Activated CD4-positive, alpha-beta T cell treated with anti-CD3 and anti-CD28 coated beads, Interleukin-2, amount 10 ng/mL, durations not matched to agents 7 days and 5 days (primary cell): ENCODE measurements around the gene INO80D. TPM values are rescaled to one million over a fixed set of nuclear protein-coding genes. Genes with fewer than 3 reads are reported as not detected.

Source experiments
- CTCF ChIA-PET: fragments of 350-600 bp; sonication (Branson Sonifier 250); formaldehyde crosslinking; loops from one replicate; lab custom pipeline; 2021; ENCODE audit warnings: antibody characterized with exemption; lab: Charles Lee
- POLR2A ChIA-PET: fragments of 350-600 bp; sonication (Branson Sonifier 250); formaldehyde crosslinking; loops from one replicate; lab custom pipeline; 2021; ENCODE audit warnings: antibody characterized with exemption; lab: Charles Lee
- DNase-seq: peaks from one replicate; pipeline ENCODE4 v3.0.0-alpha.2; 2020
- H3K27ac Mint-ChIP-seq: one replicate; pipeline ENCODE4 v1.8.0; 2021; ENCODE audit warnings: mild to moderate bottlenecking, moderate library complexity, mixed read lengths
- H3K27me3 Mint-ChIP-seq: one replicate; pipeline ENCODE4 v1.8.0; 2021; ENCODE audit warnings: mixed read lengths
- H3K36me3 Mint-ChIP-seq: one replicate; pipeline ENCODE4 v1.8.0; 2021; ENCODE audit warnings: low read depth, mixed read lengths
- H3K4me1 Mint-ChIP-seq: one replicate; pipeline ENCODE4 v1.8.0; 2021; ENCODE audit warnings: mixed read lengths
- H3K4me3 Mint-ChIP-seq: one replicate; pipeline ENCODE4 v1.8.0; 2021; ENCODE audit warnings: mild to moderate bottlenecking, moderate library complexity, mixed read lengths
- H3K9me3 Mint-ChIP-seq: one replicate; pipeline ENCODE4 v1.8.0; 2021; ENCODE audit warnings: mixed read lengths
- total RNA-seq, 2 experiments: library from RNA; stranded (reverse); gene quantifications; one replicate each; pipeline ENCODE4 v1.2.3, GENCODE V29; 2021

Gene INO80D
- total RNA-seq, 2 experiments from 2014 or later = 27.3 to 28.8 TPM

DNA sequence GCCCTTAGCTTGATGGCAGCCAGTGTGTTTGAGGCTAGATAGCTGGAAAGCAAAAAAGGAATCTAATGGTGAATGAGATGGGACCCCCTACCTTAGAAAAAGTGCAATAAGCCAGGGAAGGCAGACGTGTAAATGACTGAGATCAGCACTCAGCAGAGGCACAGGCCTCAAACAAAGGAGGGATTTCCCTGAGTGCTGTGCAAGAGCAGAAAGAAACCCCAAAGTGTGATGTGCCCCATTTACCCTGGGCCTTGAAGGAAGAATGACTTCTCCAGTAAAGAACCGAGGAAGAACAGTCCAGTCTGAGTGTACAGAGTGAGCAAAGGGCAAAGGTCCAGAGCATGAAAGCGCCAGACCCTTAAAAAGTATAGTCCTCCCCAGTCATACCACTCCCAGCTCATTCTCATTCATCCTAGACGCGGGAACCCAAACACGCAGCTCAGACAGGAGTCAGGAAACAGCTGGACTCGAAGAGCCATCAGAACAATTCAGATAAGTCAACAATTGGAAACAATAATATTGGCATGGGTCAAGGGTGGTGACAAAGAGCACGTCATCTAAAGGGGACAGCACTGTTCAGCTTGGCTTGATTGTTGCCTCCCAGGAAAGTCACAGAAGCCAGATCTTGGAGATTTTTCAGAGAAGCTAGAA lies 121.7 kb downstream of the INO80D start:
- Mint-ChIP-seq H3K9me3 (no peaks in the 10 kb centered on the region), H3K4me1 (no peaks in the 10 kb centered on the region), H3K27me3 (peaks cover 2% of the 10 kb centered on the region), H3K27ac (no peak overlapping the region), H3K4me3 (no peak overlapping the region), H3K36me3 (no peaks in the 10 kb centered on the region)
- POLR2A ChIA-PET = no interaction called here
- CTCF ChIA-PET = interaction anchor here (0.6 kb wide), 1 partner anchor 114 kb away, joined by 4 read pairs; no protein-coding TSS in a partner anchor
- no peak for DNase-seq

DNA sequence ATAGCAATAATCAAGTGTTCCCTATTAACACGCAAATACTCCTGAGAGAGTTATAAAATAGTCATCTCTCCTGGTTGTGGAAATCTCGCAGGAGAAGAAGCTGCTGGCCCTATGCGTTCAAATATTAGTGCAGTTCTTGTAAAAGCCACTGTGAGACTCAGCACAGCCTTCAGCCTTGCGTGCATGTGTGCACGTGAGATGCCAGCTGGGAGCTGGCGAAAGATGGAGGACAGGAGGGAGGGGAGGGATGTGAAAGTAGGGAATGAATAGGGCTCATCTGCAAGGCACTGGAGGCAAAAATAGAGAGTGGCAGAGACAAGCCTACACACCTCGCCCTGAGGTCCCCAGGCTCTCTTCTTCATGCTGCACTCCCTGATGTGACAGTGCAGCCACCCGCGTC lies 126.5 kb downstream of the INO80D start:
- POLR2A ChIA-PET = no interaction called here
- CTCF ChIA-PET = interaction anchor here (1.0 to 1.7 kb wide), 2 partner anchors 9 to 14 kb away, joined by 3 read pairs; no protein-coding TSS in a partner anchor

DNA sequence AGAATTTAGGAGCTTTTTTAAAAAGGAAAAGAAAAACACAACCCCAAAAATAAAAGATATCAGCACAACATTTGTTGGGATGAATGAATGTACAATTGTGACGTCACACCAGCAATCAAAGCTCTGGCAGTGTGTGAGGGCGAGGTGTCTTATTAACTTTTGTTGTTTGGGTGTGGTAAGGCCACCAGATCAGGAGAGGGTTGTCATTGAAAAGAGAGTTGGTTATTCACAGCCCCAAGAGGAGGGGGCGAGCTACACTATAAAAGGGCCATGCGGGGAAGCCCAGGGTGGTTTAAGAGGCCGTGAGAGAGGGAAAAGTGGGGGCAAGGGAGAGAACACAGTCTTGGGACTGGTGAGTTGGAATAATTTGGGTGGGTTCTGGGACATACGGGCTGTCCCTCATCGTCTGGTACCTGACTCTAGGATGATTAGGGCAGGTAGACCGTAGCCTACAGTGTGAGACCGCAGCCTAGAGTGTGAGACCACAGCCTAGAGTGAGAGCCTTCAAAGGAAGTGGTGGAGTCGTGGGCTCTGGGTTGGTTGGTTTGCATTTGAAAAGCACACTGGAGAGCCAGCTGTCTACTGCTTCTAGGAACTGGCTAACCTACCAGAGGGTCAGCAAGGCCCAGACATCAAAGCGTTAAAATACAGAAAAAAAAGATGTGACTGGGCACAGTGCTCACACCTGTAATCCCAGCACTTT lies 128.4 kb downstream of the INO80D start:
- Mint-ChIP-seq H3K36me3 (no peaks in the 10 kb centered on the region), H3K4me3 (no peak overlapping the region), H3K9me3 (no peaks in the 10 kb centered on the region), H3K4me1 (peaks cover 3% of the 10 kb centered on the region), H3K27ac (no peak overlapping the region), H3K27me3 (peaks cover 3% of the 10 kb centered on the region)
- ChIA-PET POLR2A (no interaction called here), CTCF (interaction anchor here (0.8 to 1.7 kb wide), 3 partner anchors 10 to 12 kb away, joined by 3 to 5 read pairs (median 3); no protein-coding TSS in a partner anchor)
- no peak for DNase-seq

More for the DNA sequence above, 126.5 kb downstream of the INO80D start:
- no peaks in the 10 kb centered on the region for H3K9me3 Mint-ChIP-seq
- no peak overlapping the region for H3K27ac Mint-ChIP-seq
- DNase-seq = no peak
- no peaks in the 10 kb centered on the region for H3K36me3 Mint-ChIP-seq
- no peak overlapping the region for H3K4me3 Mint-ChIP-seq
- no peaks in the 10 kb centered on the region for H3K27me3 Mint-ChIP-seq
- H3K4me1 Mint-ChIP-seq = no peaks in the 10 kb centered on the region

DNA sequence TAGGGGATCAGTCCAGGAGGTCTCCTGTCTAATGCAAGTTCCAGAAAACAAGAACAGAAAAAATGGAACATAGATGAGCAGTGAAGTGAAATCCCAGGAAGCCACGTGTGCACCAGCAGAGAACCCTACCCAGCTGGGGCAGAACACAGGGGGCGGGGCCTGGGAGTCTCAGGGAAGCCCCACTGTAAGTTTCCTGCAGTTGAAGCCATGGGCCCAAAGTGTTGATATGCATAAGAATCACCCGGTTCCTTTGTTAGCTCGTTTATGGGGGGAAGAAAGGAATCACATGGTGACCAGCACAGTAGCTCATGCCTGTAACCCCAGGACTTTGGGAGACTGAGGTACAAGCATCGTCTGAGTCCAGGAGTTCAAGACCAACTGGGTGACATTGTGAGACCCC lies 131.3 kb downstream of the INO80D start:
- Mint-ChIP-seq H3K4me1 (peaks cover 3% of the 10 kb centered on the region), H3K27me3 (peaks cover 15% of the 10 kb centered on the region), H3K9me3 (no peaks in the 10 kb centered on the region), H3K4me3 (no peak overlapping the region), H3K36me3 (no peaks in the 10 kb centered on the region), H3K27ac (no peak overlapping the region)
- POLR2A ChIA-PET = no interaction called here
- CTCF ChIA-PET = interaction anchor here (1.0 kb wide), 1 partner anchor 608 kb away, joined by 3 read pairs; no protein-coding TSS in a partner anchor
- DNase-seq = no peak

DNA sequence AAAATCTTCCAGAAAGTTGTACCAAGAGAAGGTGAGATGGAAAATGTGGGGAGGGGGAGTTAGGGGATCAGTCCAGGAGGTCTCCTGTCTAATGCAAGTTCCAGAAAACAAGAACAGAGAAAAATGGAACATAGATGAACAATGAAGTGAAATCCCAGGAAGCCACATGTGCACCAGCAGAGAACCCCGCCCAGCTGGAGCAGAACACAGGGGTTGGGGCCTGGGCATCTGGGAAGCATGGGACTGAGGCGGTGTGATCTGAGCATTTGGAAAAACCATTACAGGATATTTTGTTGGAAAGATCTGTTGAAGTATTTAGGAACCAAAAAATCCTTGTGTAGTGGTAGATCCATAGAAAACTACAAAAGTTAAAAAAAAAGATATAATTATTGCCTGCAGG lies 133.7 kb downstream of the INO80D start:
- no peak overlapping the region for H3K4me3 Mint-ChIP-seq
- no peak for DNase-seq
- peaks cover 9% of the 10 kb centered on the region for H3K4me1 Mint-ChIP-seq
- peaks cover 17% of the 10 kb centered on the region for H3K27me3 Mint-ChIP-seq
- ChIA-PET POLR2A (no interaction called here), CTCF (interaction anchor here (0.5 to 0.7 kb wide), 2 partner anchors 27 to 721 kb away, joined by 3 to 4 read pairs; no protein-coding TSS in a partner anchor)
- no peaks in the 10 kb centered on the region for H3K36me3 Mint-ChIP-seq
- H3K9me3 Mint-ChIP-seq = no peaks in the 10 kb centered on the region
- no peak overlapping the region for H3K27ac Mint-ChIP-seq

DNA sequence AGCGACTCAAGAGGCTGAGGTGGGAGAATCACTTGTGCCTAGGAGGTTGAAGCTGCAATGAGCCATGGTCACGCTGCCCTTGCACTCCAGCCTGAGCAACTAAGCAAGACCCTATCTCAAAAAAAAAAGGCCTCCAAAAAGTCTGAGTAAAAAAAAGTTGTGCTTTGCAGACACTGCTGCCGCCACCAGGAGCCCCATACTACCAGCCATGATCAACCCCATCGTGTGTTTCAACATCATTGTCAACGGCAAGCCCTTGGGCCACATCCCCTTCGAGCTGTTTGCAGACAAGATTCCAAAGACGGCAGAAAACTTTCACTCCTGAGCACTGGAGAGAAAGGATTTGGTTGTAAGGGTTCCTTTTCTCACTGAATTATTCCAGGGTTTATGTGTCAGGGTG lies 137.1 kb downstream of the INO80D start:
- H3K27me3 Mint-ChIP-seq = peaks cover 17% of the 10 kb centered on the region
- H3K4me3 Mint-ChIP-seq = no peak overlapping the region
- peaks cover 9% of the 10 kb centered on the region for H3K4me1 Mint-ChIP-seq
- no peaks in the 10 kb centered on the region for H3K36me3 Mint-ChIP-seq
- no peaks in the 10 kb centered on the region for H3K9me3 Mint-ChIP-seq
- no peak for DNase-seq
- CTCF ChIA-PET = interaction anchor here (0.8 to 2.5 kb wide), 2 partner anchors 9 to 169 kb away, joined by 3 to 5 read pairs; no protein-coding TSS in a partner anchor
- H3K27ac Mint-ChIP-seq = no peak overlapping the region
- POLR2A ChIA-PET = no interaction called here

DNA sequence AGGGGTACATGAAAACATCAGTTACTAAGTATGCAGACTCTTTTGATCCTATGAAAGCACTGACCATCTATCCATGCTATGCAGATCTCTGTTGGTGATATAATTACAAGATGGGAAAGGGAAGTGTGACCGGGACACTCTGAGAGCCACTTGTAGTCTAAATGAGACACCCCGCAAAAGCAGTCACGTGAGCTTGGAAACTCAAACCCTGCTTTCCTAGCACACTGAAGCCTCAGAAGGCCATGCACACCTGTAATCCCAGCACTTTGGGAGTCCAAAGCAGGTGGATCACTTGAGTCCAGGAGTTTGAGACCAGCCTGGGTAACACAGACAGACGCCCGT lies 137.5 kb downstream of the INO80D start:
- no peak for DNase-seq
- H3K27ac Mint-ChIP-seq = no peak overlapping the region
- POLR2A ChIA-PET = no interaction called here
- CTCF ChIA-PET = interaction anchor here (0.8 to 2.5 kb wide), 2 partner anchors 10 to 169 kb away, joined by 3 to 5 read pairs; no protein-coding TSS in a partner anchor
- no peaks in the 10 kb centered on the region for H3K36me3 Mint-ChIP-seq
- no peak overlapping the region for H3K4me3 Mint-ChIP-seq
- no peaks in the 10 kb centered on the region for H3K9me3 Mint-ChIP-seq
- H3K4me1 Mint-ChIP-seq = peaks cover 6% of the 10 kb centered on the region
- peaks cover 17% of the 10 kb centered on the region for H3K27me3 Mint-ChIP-seq

DNA sequence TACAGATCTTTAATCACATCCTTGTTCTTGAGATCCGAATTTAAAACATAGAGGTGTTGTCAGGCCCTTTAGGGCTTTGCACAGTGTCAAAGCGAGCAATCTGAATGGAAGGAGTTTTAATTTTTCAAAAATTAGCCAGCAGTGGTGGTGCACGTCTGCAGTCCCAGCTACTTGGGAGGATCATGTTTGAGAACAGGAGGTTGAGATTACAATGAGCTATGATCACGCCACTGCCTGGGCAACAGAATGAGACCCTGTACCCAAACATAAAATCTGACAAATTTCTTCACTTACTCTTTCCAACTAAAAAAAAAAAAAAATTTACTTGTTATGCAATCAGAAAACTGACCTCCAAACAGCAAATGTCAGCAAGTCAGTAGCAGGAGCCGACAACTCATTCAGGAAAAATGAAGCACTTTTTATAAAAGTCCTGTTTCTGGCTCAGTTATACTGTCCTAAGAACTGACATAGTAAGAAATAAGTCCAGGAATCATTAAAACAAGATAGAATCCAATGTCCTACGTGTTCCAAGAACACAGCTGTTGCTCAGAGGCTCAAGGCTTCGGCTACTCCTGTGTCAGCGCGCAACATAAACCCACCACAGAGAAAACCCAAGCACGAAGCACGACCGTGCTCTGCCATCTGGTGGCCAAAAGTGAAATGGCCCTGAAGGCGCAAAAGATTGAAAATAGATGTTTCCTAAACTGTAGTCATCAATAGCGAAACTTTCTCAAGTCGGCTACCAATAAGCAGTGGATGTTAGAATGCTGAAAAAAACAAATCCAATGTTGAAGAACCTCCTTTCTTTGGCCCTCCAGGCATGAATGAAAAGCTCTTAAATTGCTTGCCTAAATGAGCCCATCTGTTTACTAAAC lies 138.1 kb downstream of the INO80D start:
- peak; percentile 61 for DNase-seq
- no peaks in the 10 kb centered on the region for H3K9me3 Mint-ChIP-seq
- H3K4me3 Mint-ChIP-seq = no peak overlapping the region
- no peak overlapping the region for H3K27ac Mint-ChIP-seq
- ChIA-PET POLR2A (no interaction called here), CTCF (interaction anchor here (0.7 to 2.5 kb wide), 5 partner anchors 9 to 405 kb away, joined by 3 to 5 read pairs (median 3); no protein-coding TSS in a partner anchor)
- H3K27me3 Mint-ChIP-seq = peaks cover 14% of the 10 kb centered on the region
- peaks cover 5% of the 10 kb centered on the region for H3K4me1 Mint-ChIP-seq
- no peaks in the 10 kb centered on the region for H3K36me3 Mint-ChIP-seq

DNA sequence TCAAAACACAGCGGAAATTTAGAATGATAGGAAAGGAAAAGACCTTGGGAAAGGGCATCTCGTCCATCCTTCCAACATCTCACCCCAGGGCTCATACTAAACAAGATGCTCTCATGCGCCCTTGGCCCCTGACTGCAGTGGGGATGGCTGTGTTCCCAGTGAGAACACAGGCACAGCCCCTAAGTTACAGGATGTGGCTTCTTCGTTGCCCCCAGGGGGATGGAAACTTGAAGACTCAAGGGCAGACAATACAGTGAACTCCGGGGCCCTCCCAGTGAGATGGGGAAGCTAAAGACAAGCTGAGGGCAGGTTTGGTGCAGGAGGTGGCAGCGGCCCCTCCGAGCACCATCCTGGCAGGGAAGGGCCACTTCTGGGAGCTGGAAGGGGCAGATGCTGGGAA lies 139.7 kb downstream of the INO80D start:
- H3K9me3 Mint-ChIP-seq = no peaks in the 10 kb centered on the region
- peaks cover 5% of the 10 kb centered on the region for H3K4me1 Mint-ChIP-seq
- H3K27me3 Mint-ChIP-seq = peaks cover 8% of the 10 kb centered on the region
- H3K4me3 Mint-ChIP-seq = no peak overlapping the region
- H3K27ac Mint-ChIP-seq = no peak overlapping the region
- ChIA-PET POLR2A (interaction anchor here (0.6 kb wide), 1 partner anchor 10 kb away, joined by 7 read pairs; no protein-coding TSS in a partner anchor), CTCF (no interaction called here)
- H3K36me3 Mint-ChIP-seq = no peaks in the 10 kb centered on the region
- no peak for DNase-seq

Other genes starting within 250 kb of the INO80D start
- 10 to 100 TPM; 58.9 to 64.9 TPM for gene NDUFS1, start 73.3 kb upstream of the INO80D start, total RNA-seq
- 100 to 1,000 TPM; 639 to 650 TPM for gene EEF1B2, start 73.7 kb upstream of the INO80D start, total RNA-seq
- 10 to 100 TPM in 1 of 2 experiments, 1 to 10 TPM in 1; 9.7 to 12.4 TPM for gene ZDBF2, start 188.5 kb upstream of the INO80D start, total RNA-seq